Activated T-cell treated with anti-CD3 and anti-CD28 coated beads, Interleukin-2, amount 50 U/mL, for 4 hours (primary cell): ENCODE results near the gene CDK5R2. TPM values are rescaled to one million over a fixed set of nuclear protein-coding genes. Genes with fewer than 3 reads are reported as not detected.
A peak's percentile ranks its signal among the peaks of the same experiment; 100 is the strongest.

Experiments
- ATAC-seq, 2 donors: fragments of 200-7000 bp; cut with Tn5 transposase; one replicate each; pipeline ENCODE4 v1.10.0; 2021
- DNase-seq: peaks from one replicate; pipeline ENCODE4 v3.0.0-alpha.2; 2020
- H3K27me3 Mint-ChIP-seq: one replicate; pipeline ENCODE4 v1.8.0; 2021; ENCODE audit warnings: low read depth, mixed read lengths
- H3K36me3 Mint-ChIP-seq: one replicate; pipeline ENCODE4 v1.8.0; 2022; ENCODE audit warnings: mixed read lengths; ENCODE audit not compliant: insufficient read depth
- H3K4me1 Mint-ChIP-seq: one replicate; pipeline ENCODE4 v1.8.0; 2021; ENCODE audit warnings: low read depth, mixed read lengths
- H3K4me3 Mint-ChIP-seq: one replicate; pipeline ENCODE4 v1.8.0; 2021; ENCODE audit warnings: mild to moderate bottlenecking, moderate library complexity, mixed read lengths
- H3K9me3 Mint-ChIP-seq: one replicate; pipeline ENCODE4 v1.8.0; 2021; ENCODE audit warnings: mixed read lengths
- total RNA-seq, 3 donors: library from RNA; stranded (reverse); gene quantifications; one replicate each; pipeline ENCODE4 v1.2.1, GENCODE V29; 2021

The CDK5R2 gene
- total RNA-seq, 3 donors from 2014 or later, result not detected

DNA sequence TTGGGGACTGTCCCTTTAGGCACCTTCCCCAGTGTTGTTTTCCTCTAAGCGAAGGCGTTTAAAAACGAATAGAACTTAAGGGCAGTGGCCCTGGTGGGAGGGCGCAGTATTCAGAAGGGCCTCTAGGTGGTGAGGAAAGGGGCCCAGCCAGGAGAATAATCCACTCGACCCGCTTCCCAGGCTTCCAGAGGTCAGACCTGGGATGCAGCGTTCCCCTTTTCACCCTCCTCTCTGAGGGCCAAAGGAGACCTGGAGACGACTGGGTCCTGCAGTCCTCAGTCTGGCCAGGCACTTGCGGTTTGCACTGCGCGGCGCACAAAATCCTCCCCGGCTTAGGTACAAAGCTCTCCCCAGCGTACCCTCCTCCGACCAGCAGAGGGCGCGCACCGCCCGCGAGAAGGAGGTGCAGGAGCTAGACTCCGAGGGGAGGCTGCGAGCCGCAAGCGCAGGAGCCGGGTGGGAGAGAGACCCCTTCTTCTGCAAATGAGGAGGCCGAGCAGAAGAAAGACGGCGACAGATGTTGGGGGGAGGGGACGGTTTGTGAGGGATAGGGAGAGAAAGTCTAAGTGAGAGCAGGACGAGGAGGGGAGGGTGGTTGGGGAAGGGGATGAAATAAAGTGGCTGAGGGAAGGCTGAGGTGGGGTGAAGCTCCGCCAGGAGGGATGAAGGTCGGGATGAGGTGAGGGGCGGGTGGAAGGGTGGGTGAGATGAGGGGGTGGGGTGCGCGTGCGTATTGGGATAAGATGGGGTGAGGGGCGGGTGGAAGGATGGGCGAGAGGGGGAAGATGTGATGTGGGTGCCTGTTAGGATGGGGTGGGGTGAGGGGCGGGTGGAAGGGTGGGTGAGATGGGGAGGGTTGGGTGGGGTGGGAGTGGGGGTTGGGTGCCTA is 20.6 kb downstream of the CDK5R2 start:
- Mint-ChIP-seq H3K9me3 (no peaks in the 10 kb centered on the region), H3K36me3 (no peaks in the 10 kb centered on the region), H3K4me3 (peak overlapping the region; percentile 75), H3K4me1 (peaks cover 34% of the 10 kb centered on the region), H3K27me3 (peaks cover 80% of the 10 kb centered on the region)
- DNase-seq, result peak; percentile 83
- ATAC-seq, result peak; percentile 89 to 91

DNA sequence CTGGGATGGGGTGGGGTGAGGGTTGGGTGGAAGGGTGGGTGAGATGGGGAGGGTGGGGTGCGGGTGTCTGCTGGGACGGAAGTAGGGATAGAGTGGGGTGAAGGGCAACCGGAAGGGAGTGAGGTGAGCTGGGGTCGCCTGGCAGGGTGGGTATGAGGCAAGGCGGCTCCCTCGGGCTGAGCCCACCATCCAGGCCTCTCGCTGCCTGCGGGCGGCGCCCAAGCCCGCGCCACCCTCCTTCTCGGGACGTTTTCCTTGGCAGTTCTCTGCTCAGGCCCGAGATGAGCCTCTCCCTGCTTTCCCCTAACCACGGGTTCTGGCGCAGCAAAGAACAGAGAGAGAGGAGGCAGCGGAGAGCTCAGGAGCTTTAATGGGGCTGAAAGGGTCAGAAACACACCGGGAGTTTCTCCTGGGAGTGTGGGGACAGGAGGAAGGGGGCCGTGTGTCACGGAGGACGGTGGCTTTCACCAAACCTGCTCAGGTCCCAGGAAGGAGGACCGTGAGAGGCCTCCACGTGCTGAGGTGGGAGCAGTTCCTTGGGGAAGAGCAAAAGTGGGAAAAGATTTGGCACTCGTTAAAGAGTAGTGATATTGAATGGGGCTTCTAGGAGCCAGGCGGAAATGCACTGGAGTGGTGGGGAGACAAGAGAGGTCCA is 21.4 kb downstream of the CDK5R2 start:
- Mint-ChIP-seq H3K27me3 (peaks cover 77% of the 10 kb centered on the region), H3K9me3 (no peaks in the 10 kb centered on the region), H3K4me1 (peaks cover 39% of the 10 kb centered on the region), H3K4me3 (peak overlapping the region; percentile 80), H3K36me3 (no peaks in the 10 kb centered on the region)
- ATAC-seq (no peak), DNase-seq (no peak)

DNA sequence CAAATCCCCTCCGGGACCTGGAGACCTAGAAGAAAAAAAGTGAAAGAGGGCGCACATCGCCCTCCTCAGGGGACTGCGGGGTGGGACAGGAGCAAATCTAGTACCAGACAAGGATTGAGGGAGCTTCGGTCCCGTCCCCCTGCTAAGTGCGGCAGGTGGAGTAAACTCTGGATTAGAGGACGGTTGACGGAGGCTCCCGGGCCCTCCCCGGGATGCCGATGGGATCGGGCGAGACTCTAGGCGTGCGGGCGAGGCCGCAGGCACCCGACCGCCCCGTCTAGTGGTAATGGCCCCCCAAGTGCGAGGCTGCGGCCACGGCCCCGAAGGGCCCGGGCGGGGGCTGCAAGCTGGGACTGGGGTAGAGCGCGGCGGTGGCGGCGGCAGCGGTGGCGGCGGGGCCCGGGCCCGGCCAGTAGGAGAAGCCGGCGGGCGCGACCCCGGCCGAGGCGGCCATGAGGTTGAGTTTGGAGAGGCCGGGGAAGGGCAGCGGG is 22.0 kb downstream of the CDK5R2 start:
- DNase-seq (no peak), ATAC-seq (peak; percentile 4)
- Mint-ChIP-seq H3K36me3 (no peaks in the 10 kb centered on the region), H3K4me1 (peaks cover 40% of the 10 kb centered on the region), H3K27me3 (peaks cover 77% of the 10 kb centered on the region), H3K9me3 (no peaks in the 10 kb centered on the region), H3K4me3 (peak overlapping the region; percentile 80)

DNA sequence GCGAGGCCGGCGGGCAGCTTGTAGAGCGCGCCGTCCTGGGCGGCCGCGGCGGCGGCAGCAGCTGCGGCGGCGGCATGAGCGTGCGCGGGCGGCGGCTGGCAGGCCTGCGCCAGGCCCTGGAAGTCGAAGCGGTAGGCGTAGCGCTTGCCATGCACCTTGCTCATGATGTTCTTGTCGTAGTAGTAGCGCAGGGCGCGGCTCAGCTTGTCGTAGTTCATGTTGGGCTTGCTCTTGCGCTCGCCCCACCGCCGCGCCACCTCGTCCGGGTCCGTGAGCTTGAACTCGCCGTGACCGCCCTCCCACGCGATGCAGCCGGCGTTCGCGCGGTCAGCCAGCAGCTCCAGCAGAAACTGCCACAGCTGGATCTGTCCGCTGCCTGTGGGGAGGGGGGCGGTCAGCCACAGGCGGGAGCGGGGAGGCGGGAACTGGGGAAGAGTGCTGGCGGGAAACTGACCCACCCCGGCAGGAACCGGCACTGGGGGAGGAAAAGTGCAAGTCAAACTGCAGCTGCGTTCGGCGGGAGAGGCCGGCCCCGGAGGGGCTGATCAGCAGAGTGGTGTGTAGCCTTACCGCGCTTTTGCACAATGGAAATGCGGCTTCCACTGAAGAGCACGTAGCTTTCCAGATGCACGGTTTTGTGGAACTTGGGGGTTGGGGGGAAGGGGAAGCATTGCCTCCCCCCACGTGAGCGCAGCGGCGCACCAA is 22.6 kb downstream of the CDK5R2 start:
- ATAC-seq, result peak; percentile 39 to 52
- Mint-ChIP-seq H3K9me3 (no peaks in the 10 kb centered on the region), H3K36me3 (no peaks in the 10 kb centered on the region), H3K27me3 (peaks cover 77% of the 10 kb centered on the region), H3K4me1 (peaks cover 40% of the 10 kb centered on the region), H3K4me3 (peak overlapping the region; percentile 47)
- no peak for DNase-seq

DNA sequence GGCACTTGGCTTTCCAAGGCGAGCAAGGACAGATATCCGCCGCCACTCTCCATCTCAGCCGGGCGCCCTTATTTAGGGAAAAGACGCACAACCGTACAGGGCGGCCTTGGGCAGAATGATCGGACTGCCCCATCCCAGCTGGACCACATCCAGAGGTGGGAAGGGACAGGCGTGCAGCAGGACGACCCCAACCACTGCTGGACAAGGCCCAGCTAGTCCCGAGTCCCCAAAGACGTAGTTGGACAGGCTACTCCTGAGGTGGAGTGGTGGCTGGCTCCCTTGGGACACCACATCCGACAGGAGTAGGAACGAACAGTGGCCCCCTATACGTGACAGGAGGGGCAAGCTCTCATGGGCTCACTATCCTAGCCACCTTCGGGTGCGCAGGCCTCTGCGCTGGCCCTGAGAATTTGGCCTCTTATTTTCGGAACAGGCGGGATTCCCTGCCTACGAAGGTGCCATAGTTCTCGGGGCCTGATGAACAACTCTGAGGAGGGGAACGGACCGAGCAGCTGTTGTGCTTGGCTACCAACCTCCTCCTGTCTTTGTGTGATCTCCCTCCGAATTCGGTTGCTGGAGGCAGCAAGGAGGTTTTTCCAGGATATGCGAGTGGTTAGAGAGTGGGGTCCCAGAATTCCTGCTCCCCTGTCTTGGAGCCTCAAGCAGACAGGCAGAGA is 23.3 kb downstream of the CDK5R2 start:
- peaks cover 77% of the 10 kb centered on the region for H3K27me3 Mint-ChIP-seq
- no peak for DNase-seq
- H3K4me3 Mint-ChIP-seq, result peak overlapping the region; percentile 47
- H3K9me3 Mint-ChIP-seq, result no peaks in the 10 kb centered on the region
- H3K4me1 Mint-ChIP-seq, result peaks cover 40% of the 10 kb centered on the region
- H3K36me3 Mint-ChIP-seq, result no peaks in the 10 kb centered on the region
- ATAC-seq, result no peak

DNA sequence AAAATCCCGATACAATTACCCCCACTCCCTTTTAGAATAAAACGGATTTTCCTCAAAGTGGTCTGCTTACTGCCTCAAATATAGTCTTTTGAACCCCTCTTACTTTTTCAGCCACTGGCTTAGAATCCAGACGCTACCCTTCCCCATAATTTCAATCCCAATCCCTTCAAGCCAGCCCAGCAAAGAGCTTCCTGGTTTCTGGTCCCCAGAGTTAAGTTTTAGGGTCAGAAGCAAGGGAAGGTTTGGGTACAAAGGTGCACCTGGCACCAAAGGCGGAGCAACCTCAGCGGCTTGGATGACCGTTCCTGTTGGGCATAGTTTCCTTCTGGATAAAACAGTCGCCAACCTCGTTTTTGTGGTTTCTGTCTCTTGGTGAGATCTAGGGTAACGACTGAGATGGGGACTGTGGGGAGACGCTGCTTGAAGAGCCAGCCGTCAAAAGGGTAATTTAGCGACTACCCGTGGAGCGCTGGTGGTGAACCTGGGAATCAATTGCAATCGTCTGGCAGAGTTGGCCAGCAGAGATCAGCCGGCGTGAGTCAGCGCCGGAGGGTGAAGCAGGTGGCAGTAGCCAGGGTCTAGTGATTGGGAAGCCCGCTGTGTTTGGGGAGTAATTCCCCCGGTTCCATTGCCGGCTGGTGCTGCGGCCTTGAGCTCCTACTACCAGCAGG is 23.9 kb downstream of the CDK5R2 start:
- no peak for ATAC-seq

DNA sequence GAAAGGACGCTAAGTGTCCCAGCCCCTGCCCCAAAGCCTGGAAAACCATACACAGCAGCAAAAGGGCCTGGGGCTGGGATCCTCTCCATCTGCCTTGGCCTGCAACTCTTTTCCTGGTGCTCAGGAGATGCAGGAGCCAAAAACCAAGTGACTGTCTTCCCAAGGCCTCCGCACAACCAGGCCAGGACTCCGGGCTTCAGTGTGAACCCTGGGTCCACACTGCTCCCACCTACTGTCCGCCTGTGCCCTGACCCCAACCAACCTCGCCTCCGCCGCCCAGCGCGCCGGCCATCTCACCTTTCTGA is 24.4 kb downstream of the CDK5R2 start:
- no peak for DNase-seq
- peaks cover 72% of the 10 kb centered on the region for H3K27me3 Mint-ChIP-seq
- no peaks in the 10 kb centered on the region for H3K36me3 Mint-ChIP-seq
- H3K9me3 Mint-ChIP-seq, result no peaks in the 10 kb centered on the region
- H3K4me1 Mint-ChIP-seq, result peaks cover 40% of the 10 kb centered on the region
- ATAC-seq, result no peak
- no peak overlapping the region for H3K4me3 Mint-ChIP-seq

More for the DNA sequence above, 23.9 kb downstream of the CDK5R2 start:
- Mint-ChIP-seq H3K36me3 (no peaks in the 10 kb centered on the region), H3K27me3 (peaks cover 72% of the 10 kb centered on the region), H3K9me3 (no peaks in the 10 kb centered on the region), H3K4me1 (peaks cover 40% of the 10 kb centered on the region), H3K4me3 (no peak overlapping the region)
- no peak for DNase-seq

DNA sequence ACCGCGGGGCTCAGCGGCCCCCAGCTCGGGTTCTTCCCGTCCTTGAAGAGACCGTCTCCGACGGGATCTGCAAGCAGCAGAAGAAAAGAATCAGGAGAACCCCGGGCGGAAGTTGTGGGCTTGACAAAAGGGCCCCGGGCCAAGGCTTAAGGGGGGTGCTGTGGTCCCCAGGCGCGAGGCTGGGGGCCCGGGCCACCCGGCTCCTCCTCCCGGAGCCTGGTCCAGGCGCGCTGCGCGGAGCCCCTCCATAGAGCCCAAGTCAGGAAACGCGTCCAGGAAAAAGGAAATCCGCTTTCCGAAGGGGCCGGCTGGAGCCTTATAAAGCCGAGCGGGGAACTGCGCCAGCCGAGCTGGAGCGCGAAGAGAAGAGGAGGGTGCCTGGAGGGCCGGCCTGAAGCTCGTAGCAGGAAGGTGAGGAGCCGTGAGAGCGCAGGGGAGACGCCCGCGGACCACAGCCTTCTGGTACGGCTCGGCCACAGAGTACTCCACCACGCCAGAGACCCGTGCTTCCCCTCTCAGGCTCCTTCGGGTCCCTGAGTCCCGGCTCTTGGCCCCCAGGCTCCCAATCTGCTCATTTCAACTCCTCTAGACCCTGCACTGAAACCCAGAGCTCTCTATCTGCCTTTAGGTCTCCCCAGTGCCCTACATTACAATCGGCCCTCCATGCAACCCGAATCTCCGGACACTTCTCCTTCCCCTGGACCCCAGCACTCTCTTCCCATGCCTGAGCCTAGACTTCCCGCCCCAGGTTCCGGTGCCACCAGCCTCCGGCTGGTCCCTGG is 25.0 kb downstream of the CDK5R2 start:
- H3K9me3 Mint-ChIP-seq, result no peaks in the 10 kb centered on the region
- DNase-seq (no peak), ATAC-seq (no peak)
- H3K27me3 Mint-ChIP-seq, result peaks cover 75% of the 10 kb centered on the region
- H3K4me1 Mint-ChIP-seq, result peaks cover 40% of the 10 kb centered on the region
- H3K36me3 Mint-ChIP-seq, result no peaks in the 10 kb centered on the region
- no peak overlapping the region for H3K4me3 Mint-ChIP-seq

DNA sequence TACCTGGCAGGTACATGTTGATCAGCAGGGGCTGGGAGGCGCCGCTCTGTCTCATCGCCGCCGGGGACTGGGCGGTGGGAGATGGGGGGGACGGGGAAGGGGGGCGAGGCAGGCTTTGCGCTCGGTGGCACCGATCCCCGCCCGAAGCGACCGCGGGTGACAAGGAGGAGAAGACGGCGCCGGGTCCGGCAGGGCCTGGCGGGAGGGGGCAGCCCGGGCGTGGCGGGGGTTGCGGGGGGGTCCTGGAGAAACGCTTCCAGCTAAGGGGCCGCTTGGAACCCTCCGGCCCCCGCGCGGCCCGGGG is 25.5 kb downstream of the CDK5R2 start, which contains the start of gene FEV:
TSS of gene FEV (minus strand) at position 164 of the 304 bp plus-strand sequence. CDS start at position 55, 109 bp downstream.
- Mint-ChIP-seq H3K4me3 (no peak within 1 kb of the TSS), H3K27me3 (peaks cover 76% of the 10 kb centered on the region), H3K4me1 (peaks cover 38% of the 10 kb centered on the region), H3K9me3 (no peaks in the 10 kb centered on the region), H3K36me3 (no peaks in the 10 kb centered on the region)
- no peak for ATAC-seq
- no peak for DNase-seq

DNA sequence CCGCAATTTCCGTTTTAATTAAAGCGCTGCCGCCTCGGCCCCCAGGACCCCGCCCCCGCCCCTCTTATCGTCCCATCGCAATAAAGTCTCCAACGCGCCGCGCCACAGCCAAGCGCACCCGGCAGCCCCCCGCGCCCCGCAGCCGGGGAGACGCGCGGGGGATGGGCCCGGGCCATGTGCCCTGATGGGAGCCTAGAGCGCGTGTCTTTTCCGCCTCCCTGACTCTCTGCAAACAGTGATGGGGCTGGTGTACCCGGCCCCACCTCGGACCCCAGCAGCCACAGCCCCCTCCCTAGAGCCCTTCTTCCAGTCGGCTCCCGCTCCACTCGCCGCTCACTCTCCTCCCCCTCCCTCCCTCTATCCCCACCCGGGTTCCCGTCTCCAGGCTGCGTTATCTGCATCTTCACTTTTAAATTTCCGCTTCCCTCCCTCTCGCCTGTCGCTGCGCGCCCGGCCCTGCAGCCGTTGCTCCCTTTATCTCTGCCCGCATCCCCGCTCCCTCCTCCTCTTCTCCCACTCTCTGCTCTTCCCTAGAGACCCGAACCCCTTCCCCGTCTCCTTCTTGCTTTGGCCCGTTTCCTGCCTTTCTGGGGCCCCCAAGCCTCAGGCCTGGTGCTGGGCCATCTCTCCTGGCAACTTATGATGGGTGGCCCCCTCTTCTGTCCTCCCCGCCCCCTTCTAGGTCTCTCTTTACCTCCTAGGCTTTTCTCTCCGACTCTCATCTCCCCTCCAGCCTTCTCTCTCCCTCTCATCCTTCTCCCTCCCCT is 26.0 kb downstream of the CDK5R2 start:
- H3K4me1 Mint-ChIP-seq, result peaks cover 36% of the 10 kb centered on the region
- no peak overlapping the region for H3K4me3 Mint-ChIP-seq
- H3K27me3 Mint-ChIP-seq, result peaks cover 79% of the 10 kb centered on the region
- no peaks in the 10 kb centered on the region for H3K36me3 Mint-ChIP-seq
- no peaks in the 10 kb centered on the region for H3K9me3 Mint-ChIP-seq
- DNase-seq (no peak), ATAC-seq (no peak)

DNA sequence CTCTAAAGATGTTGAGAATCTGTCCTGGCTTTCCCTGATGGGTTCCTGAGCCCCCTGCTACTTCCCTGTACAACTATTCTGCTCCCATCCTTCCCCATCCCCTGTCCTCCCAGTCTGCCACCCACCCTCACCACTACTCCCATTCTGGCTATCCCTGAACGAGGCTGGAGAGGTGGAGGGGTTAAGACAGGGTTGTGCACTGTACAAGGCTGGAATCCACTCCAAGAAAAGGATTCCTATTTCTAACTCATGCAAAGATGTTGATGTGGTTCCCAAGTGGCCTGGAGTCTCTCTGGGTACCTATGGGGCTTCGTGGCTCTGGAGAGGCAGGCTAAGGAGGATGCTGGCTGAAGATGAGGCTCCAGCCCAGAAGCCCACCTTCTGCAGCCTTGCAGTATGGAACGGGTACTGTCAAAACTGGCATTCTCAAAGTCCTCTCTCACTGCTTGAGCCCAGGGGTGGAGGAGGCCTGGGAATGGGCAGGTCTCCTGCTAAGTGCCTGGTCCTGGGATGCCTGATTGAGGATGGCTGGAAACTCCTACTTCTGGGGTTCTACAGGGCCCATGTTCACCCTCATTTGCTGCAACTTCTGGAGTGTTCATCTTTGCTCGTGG is 26.8 kb downstream of the CDK5R2 start:
- no peak for DNase-seq
- Mint-ChIP-seq H3K4me1 (peaks cover 31% of the 10 kb centered on the region), H3K4me3 (no peak overlapping the region), H3K36me3 (no peaks in the 10 kb centered on the region), H3K9me3 (no peaks in the 10 kb centered on the region), H3K27me3 (peaks cover 81% of the 10 kb centered on the region)
- no peak for ATAC-seq

DNA sequence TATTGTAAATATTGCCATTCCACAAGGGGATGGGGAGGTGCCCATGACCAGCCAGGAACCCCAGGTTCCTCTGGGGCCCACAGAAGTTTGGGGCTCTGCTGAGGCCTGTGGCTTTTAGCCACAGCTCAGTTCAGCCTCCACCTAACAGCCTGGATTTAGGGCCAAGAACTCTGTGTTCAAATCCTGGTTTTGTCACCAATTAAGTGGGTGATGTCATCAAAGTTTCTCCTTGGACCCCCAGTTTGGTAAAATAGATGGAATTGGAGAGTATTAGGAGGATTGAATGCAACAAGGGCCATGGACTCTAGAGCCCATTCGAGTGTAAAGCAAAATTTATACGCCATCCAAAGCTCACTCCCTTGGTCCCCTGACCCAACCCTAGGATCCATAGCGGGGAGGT is 28.7 kb downstream of the CDK5R2 start:
- Mint-ChIP-seq H3K4me1 (peaks cover 18% of the 10 kb centered on the region), H3K27me3 (peaks cover 81% of the 10 kb centered on the region)

More for the DNA sequence above, 28.7 kb downstream of the CDK5R2 start:
- ATAC-seq (no peak), DNase-seq (no peak)
- H3K4me3 Mint-ChIP-seq, result no peak overlapping the region
- no peaks in the 10 kb centered on the region for H3K9me3 Mint-ChIP-seq
- H3K36me3 Mint-ChIP-seq, result no peaks in the 10 kb centered on the region
